IMR-90 (cell line): Measurements from ENCODE around the gene TTC38. TPM values are rescaled to one million over a fixed set of nuclear protein-coding genes. Genes with fewer than 3 reads are reported as not detected.

Source experiments
- ATAC-seq: fragments of 200-7000 bp; cut with Tn5 transposase; 2 replicates; pipeline ENCODE4 v1.9.1; 2020; ENCODE audit warnings: low read depth, mild to moderate bottlenecking, moderate library complexity
- BruUV-seq: library from RNA; stranded (reverse); fragments of 400-500 nt; replicated peaks from 2 replicates; lab custom pipeline; 2021; lab: Mats Ljungman, UMichigan
- CTCF ChIA-PET: fragments of 300-600 bp; formaldehyde crosslinking; extraction: SDS; loops from one replicate; lab custom pipeline; 2021; ENCODE audit warnings: antibody characterized with exemption; lab: Yijun Ruan, JAX
- POLR2A ChIA-PET: fragments of 300-600 bp; sonication (Branson Sonifier 250); formaldehyde crosslinking; loops from one replicate; lab custom pipeline; 2022; ENCODE audit warnings: antibody characterized with exemption; ENCODE audit not compliant: unreplicated experiment; lab: Charles Lee
- DNase-seq: peaks from one replicate; pipeline ENCODE4 v3.0.0; 2013
- H2AFZ ChIP-seq: replicated peaks from 2 replicates; pipeline ENCODE3; 2013; ENCODE audit warnings: low read length, mild to moderate bottlenecking; ENCODE audit not compliant: poor library complexity
- H2AK5ac ChIP-seq: 2 replicates; pipeline ENCODE4 v1.6.1; 2013; ENCODE audit warnings: low read depth, low read length, inconsistent platforms
- H2AK9ac ChIP-seq: replicated peaks from 2 replicates; pipeline ENCODE3; 2013; ENCODE audit warnings: mild to moderate bottlenecking, low read depth, low read length, moderate library complexity; ENCODE audit not compliant: poor library complexity
- H2BK120ac ChIP-seq: 2 replicates; pipeline ENCODE4 v1.6.1; 2013; ENCODE audit warnings: low read depth, low read length, inconsistent platforms
- H2BK15ac ChIP-seq: 3 replicates; pipeline ENCODE4 v1.6.1; 2013; ENCODE audit warnings: low read depth, low read length, inconsistent platforms
- H2BK20ac ChIP-seq: 2 replicates; pipeline ENCODE4 v1.6.1; 2013; ENCODE audit warnings: low read depth, mild to moderate bottlenecking, inconsistent platforms, low read length, moderate library complexity
- H2BK5ac ChIP-seq: 2 replicates; pipeline ENCODE4 v1.6.1; 2013; ENCODE audit warnings: mild to moderate bottlenecking, low read depth, low read length, inconsistent platforms; ENCODE audit not compliant: poor library complexity, severe bottlenecking
- H3K14ac ChIP-seq: replicated peaks from 2 replicates; pipeline ENCODE4 v1.6.1; 2013; ENCODE audit warnings: low read depth, low read length, inconsistent platforms
- H3K18ac ChIP-seq: 2 replicates; pipeline ENCODE4 v1.6.1; 2013; ENCODE audit warnings: low read depth, low read length, control low read depth
- H3K23ac ChIP-seq: 2 replicates; pipeline ENCODE4 v1.6.1; 2013; ENCODE audit warnings: low read depth, low read length, inconsistent platforms
- H3K27ac ChIP-seq: 2 replicates; pipeline ENCODE4 v1.5.1; 2013; ENCODE audit warnings: mild to moderate bottlenecking, control low read depth, low read length; ENCODE audit not compliant: insufficient read depth
- H3K27me3 ChIP-seq: 2 replicates; pipeline ENCODE4 v1.6.1; 2013; ENCODE audit warnings: low read length; ENCODE audit not compliant: control insufficient read depth, insufficient read depth
- H3K36me3 ChIP-seq: 2 replicates; pipeline ENCODE4 v1.6.1; 2013; ENCODE audit warnings: low read length, mixed read lengths; ENCODE audit not compliant: control insufficient read depth, insufficient read depth
- H3K4ac ChIP-seq: 2 replicates; pipeline ENCODE4 v1.6.1; 2013; ENCODE audit warnings: low read depth, low read length, inconsistent platforms
- H3K4me1 ChIP-seq: 2 replicates; pipeline ENCODE4 v1.6.1; 2013; ENCODE audit warnings: low read length, mixed read lengths; ENCODE audit not compliant: control insufficient read depth, insufficient read depth
- H3K4me2 ChIP-seq: 2 replicates; pipeline ENCODE4 v1.6.1; 2013; ENCODE audit warnings: low read depth, mild to moderate bottlenecking, control low read depth, low read length, moderate library complexity
- H3K4me3 ChIP-seq: 2 replicates; pipeline ENCODE4 v1.5.1; 2013; ENCODE audit warnings: low read depth, mild to moderate bottlenecking, control low read depth, low read length, moderate library complexity; ENCODE audit not compliant: insufficient read depth
- H3K56ac ChIP-seq: 2 replicates; pipeline ENCODE4 v1.6.1; 2013; ENCODE audit warnings: low read length, inconsistent platforms; ENCODE audit not compliant: insufficient read depth; ENCODE audit errors: extremely low read depth
- H3K79me1 ChIP-seq, 2 experiments: 2 replicates each; pipeline ENCODE4 v1.6.1; 2013; ENCODE audit warnings: low read length in 2 of 2, inconsistent platforms in 1 of 2, low read depth in 1 of 2
- H3K9ac ChIP-seq: 2 replicates; pipeline ENCODE4 v1.6.1; 2013; ENCODE audit warnings: low read depth, low read length, control low read depth
- H3K9me1 ChIP-seq: 2 replicates; pipeline ENCODE4 v1.6.1; 2013; ENCODE audit warnings: low read length, inconsistent platforms; ENCODE audit not compliant: insufficient read depth
- H3K9me3 ChIP-seq: 2 replicates; pipeline ENCODE4 v1.6.1; 2013; ENCODE audit warnings: low read length; ENCODE audit not compliant: control insufficient read depth, insufficient read depth
- H4K20me1 ChIP-seq: 2 replicates; pipeline ENCODE4 v1.6.1; 2013; ENCODE audit warnings: low read length, inconsistent platforms; ENCODE audit not compliant: insufficient read depth
- H4K5ac ChIP-seq: 2 replicates; pipeline ENCODE4 v1.6.1; 2013; ENCODE audit warnings: mild to moderate bottlenecking, low read depth, low read length, control low read depth
- H4K8ac ChIP-seq, 2 experiments: 2 replicates each; pipeline ENCODE4 v1.6.1; 2013; ENCODE audit warnings: low read depth in 2 of 2, low read length in 2 of 2, control low read depth in 1 of 2, inconsistent platforms in 1 of 2
- H4K91ac ChIP-seq: 2 replicates; pipeline ENCODE4 v1.6.1; 2013; ENCODE audit warnings: low read depth, low read length, inconsistent platforms; ENCODE audit not compliant: insufficient read depth
- NFE2L2 ChIP-seq: fragments of 150-350 bp; IDR thresholded peaks from 2 replicates; pipeline ENCODE4 v1.6.1; 2016; ENCODE audit warnings: low read depth, mild to moderate bottlenecking, low read length
- POLR2A ChIP-seq: IDR thresholded peaks from 2 replicates; pipeline ENCODE4 v1.6.1; 2012; ENCODE audit warnings: mild to moderate bottlenecking, low read depth, low read length
- RCOR1 ChIP-seq: IDR thresholded peaks from 2 replicates; pipeline ENCODE4 v1.6.1; 2012; ENCODE audit warnings: mild to moderate bottlenecking, low read length, improper control_type of control experiment; ENCODE audit not compliant: insufficient replicate concordance
- WGBS, 2 experiments: methylation state at CpG; one replicate each; pipeline versions ENCODE4 v1.1.5 to v1.1.7; 2013; ENCODE audit warnings: missing lambda C conversion rate in 2 of 2; ENCODE audit not compliant: insufficient read length in 1 of 2; ENCODE audit errors: extremely low coverage in 2 of 2; 5-methylcytosine and 5-hydroxymethylcytosine counted together
- dilution Hi-C: fragments of 300-500 bp; cut with HindIII; formaldehyde crosslinking; loops from one replicate; pipeline ENCODE4 v1.14.3; 2018; ENCODE audit warnings: low sequenced_read_pairs; ENCODE audit not compliant: unreplicated experiment
- in situ Hi-C: fragments of 300-500 bp; cut with MboI; formaldehyde crosslinking; loops from 3 replicates; pipeline ENCODE4 v1.14.3; 2019; ENCODE audit warnings: low sequenced_read_pairs, inconsistent platforms, mixed read lengths
- intact Hi-C: fragments of 100-400 bp; cut with micrococcal nuclease; formaldehyde crosslinking; loops from 2 replicates; pipeline ENCODE4 v1.10.0; 2022
- polyA plus RNA-seq, 3 experiments: library from polyadenylated mRNA; depleted of rRNA; stranded (reverse); fragments of >200 nt; gene quantifications; 2 replicates each; pipeline ENCODE4 v1.2.3, GENCODE V29; 2012; ENCODE audit warnings: low replicate concordance in 1 of 3
- total RNA-seq: library from RNA; depleted of rRNA; stranded (reverse); fragments of >200 nt; gene quantifications from 2 replicates; pipeline ENCODE4 v1.2.3, GENCODE V29; 2012
- TF ChIP-seq, protein P1 (sequence below): fragments of 150-350 bp; IDR thresholded peaks from 2 replicates; pipeline ENCODE4 v1.6.1; 2017; ENCODE audit warnings: mild to moderate bottlenecking, antibody characterized with exemption, low read length, low read depth
- TF ChIP-seq, protein P2 (sequence below): fragments of 150-350 bp; IDR thresholded peaks from 2 replicates; pipeline ENCODE4 v1.6.1; 2016; ENCODE audit warnings: low read depth, mild to moderate bottlenecking, low read length, moderate library complexity, borderline replicate concordance

TTC38 gene
- total and polyA plus RNA-seq, 2 of the 4 experiments (the other 2 are of a cell fraction): 43.6 to 52.3 TPM

DNA sequence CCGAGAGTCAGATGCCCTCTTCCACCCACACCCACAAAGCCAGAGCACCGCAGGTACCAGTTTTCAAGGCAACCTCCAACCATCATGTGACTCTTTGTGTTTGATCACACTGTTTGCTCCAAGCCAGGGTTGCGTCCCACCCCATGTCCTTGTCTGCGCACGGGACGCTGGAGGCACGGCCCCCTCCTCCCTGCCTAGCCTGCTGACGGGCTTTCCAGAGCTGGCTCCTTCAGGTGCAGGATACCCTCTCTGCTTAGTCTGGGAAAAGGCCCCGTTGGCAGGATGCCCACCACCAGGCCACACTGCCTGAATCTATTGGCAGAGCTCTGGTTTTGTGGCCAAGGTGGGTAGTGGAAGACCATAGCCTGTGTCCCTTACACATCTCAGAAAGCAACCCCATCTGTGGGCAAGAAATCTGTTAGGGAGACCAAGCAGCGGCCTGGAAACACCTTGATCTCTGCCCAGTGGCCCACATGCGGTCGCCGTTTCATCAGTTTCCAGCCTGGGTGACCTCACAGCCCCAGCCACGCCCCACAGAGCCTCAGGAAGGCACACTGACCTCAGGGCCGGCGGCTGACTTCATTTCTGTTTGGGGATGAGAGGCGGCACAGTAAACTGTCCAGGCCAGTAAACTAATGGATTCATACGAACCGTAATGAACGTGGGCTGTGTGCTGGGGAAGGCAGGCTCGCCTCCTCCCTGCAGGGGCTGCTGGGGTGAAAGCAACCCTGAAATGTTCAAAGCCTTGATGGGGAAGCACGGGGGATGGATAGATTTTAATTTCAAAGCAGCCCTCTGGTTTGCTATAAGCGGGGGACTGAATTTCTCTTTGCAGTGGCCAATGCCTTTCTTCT is 43.5 kb upstream of the TTC38 start (continued):
- no peak for TF ChIP-seq RCOR1

DNA sequence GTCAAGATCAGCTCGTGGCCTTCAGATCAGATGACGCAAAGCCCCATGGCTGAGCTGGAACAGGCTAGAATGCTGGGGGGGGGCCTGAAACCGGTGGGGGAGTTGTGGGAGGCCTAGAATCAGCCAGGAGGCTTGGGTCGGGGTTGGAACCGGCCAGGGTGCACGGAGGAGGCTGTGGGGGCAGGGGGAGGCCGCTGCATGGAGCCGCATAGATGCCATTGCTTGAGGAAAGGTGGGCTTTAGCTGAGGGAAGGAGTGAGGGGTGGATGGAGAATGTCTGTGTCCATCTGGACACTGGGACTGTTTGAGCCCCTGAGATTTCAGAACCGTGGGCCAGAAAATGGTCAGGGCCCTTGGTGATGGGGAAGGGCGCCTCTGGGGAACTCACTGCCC is 42.9 kb upstream of the TTC38 start:
- Histone ChIP-seq H3K56ac (no peak overlapping the region), H2AK5ac (no peak overlapping the region), H4K20me1 (no peaks in the 10 kb centered on the region), H3K4me2 (no peak overlapping the region), H2AFZ (no peak overlapping the region), H3K27ac (no peak overlapping the region), H2BK20ac (no peak overlapping the region), H3K23ac (no peak overlapping the region), H3K36me3 (peaks cover 13% of the 10 kb centered on the region), H3K9ac (no peak overlapping the region), H3K27me3 (no peaks in the 10 kb centered on the region), H2AK9ac (no peak overlapping the region), H3K9me3 (no peaks in the 10 kb centered on the region), H3K9me1 (peaks cover 13% of the 10 kb centered on the region), H2BK120ac (no peak overlapping the region), H2BK15ac (no peak overlapping the region), H3K4ac (no peak overlapping the region), H3K4me3 (no peak overlapping the region), H3K14ac (no peak overlapping the region), H4K8ac (no peak overlapping the region), H3K79me1 (no peaks in the 10 kb centered on the region), H2BK5ac (no peak overlapping the region), H4K5ac (no peak overlapping the region), H4K91ac (no peak overlapping the region), H3K18ac (no peak overlapping the region), H3K4me1 (0 out of 2 replicates have a peak, but pooled peaks cover 2% of the 10 kb centered on the region)
- 74% methylated on average over 7 of the region's 10 CpGs; no CpG with 5 or more reads in 1 of the 2 experiments for WGBS, 2 experiments
- in situ Hi-C loops: no loop called here
- no peak for ATAC-seq
- CTCF ChIA-PET: no interaction called here
- POLR2A ChIA-PET: interaction anchor here (0.6 kb wide), 1 partner anchor 1018 kb away, joined by 6 read pairs; no protein-coding TSS in a partner anchor
- TF ChIP-seq POLR2A (no peak), NFE2L2 (no peak)
- TF ChIP-seq, protein P1, sequence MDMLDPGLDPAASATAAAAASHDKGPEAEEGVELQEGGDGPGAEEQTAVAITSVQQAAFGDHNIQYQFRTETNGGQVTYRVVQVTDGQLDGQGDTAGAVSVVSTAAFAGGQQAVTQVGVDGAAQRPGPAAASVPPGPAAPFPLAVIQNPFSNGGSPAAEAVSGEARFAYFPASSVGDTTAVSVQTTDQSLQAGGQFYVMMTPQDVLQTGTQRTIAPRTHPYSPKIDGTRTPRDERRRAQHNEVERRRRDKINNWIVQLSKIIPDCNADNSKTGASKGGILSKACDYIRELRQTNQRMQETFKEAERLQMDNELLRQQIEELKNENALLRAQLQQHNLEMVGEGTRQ: no peak
- TF ChIP-seq, protein P2, sequence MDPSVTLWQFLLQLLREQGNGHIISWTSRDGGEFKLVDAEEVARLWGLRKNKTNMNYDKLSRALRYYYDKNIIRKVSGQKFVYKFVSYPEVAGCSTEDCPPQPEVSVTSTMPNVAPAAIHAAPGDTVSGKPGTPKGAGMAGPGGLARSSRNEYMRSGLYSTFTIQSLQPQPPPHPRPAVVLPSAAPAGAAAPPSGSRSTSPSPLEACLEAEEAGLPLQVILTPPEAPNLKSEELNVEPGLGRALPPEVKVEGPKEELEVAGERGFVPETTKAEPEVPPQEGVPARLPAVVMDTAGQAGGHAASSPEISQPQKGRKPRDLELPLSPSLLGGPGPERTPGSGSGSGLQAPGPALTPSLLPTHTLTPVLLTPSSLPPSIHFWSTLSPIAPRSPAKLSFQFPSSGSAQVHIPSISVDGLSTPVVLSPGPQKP: no peak
- BruUV-seq: no TSS peak
- dilution Hi-C loops: no loop called here
- intact Hi-C loops: no loop called here
- DNase-seq: no peak
